ENCODE data around the gene STPG1.
A peak's percentile ranks its signal among the peaks of the same experiment; 100 is the strongest.

STPG1 gene

DNA sequence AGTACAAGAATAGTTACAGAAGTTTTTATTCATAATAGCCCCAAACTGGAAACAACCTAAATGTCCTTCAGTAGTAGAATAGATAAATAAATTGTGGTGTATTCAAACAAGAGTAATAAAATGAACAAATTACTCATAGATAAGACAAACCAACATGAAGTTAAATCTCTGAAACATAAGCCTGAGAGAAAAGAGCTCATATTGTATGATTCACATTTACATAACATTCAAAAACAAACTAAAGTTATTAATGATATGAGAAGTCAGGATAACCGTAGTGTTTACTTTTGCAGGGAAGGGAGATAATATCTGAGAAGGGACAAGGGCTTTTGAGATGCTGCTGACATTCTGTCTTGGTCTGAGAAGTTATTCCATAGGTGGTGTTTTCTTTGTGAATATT is 13.5 kb downstream of the STPG1 start:
- no peak overlapping the region for H3K27ac ChIP-seq
- no peak for DNase-seq (ENCODE audit: low read depth, low spot score)

DNA sequence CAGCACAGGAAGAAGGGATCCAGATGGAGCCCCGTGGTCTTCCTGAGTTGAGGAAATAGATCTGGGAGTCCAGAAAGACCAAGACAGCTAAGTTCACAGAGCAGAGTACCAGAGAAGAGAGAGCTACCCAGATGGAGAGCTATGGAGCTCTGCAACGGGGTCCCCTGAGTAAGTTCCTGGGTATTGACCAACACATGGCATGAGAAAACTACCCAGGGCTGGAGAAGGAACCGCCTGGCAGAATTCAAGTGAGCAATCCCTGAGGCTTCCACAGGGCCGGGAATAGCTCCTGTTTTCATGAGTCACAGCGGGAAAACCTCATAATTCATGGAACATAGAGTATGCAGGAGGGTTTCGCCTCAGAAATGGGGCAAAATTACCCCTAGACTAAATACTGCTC is 19.7 kb downstream of the STPG1 start:
- H3K27ac ChIP-seq: peak overlapping the region; percentile 82

DNA sequence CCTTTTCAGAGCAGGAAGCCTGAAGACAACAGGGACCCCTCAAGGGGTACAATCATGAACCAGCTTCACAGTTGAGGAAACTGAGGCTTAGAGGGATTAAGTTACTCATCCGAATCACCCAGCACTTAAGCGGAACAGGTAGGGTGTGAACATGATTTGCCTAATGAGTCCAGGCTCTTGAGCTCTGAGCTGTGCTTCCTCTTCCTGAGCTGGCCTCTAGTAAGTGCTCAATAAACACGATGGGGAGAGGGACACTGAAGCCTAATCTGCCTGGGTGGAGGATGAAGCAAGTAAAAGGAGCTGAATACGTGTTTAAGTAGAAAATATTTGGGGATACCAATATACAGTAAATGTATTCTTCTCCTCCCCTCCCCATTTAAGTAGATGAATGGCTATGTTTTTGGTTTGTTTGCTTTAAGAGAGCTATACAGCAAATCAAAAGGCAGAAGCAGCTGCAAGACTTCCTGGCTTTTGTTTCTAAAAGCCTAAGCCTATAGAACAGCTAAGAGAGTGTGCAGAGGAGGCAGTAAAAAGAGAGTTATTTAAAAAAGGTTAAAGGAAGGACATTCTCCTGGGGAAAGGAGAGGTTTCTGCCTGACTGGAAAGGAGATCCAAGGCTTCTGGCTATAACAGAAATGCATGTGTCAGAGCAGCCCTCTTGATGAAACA is 20.5 kb downstream of the STPG1 start:
- H3K27ac ChIP-seq: peak overlapping the region; percentile 82

More for the DNA sequence above, 19.7 kb downstream of the STPG1 start:
- no peak for DNase-seq (ENCODE audit: low read depth, low spot score)

GRCh38 chr1:24392604-24392946 is 21.0 kb downstream of the STPG1 start:
- H3K27ac ChIP-seq: peak overlapping the region; percentile 82
- DNase-seq (ENCODE audit: low read depth, low spot score): no peak

More for the DNA sequence above, 20.5 kb downstream of the STPG1 start:
- DNase-seq (ENCODE audit: low read depth, low spot score): no peak

DNA sequence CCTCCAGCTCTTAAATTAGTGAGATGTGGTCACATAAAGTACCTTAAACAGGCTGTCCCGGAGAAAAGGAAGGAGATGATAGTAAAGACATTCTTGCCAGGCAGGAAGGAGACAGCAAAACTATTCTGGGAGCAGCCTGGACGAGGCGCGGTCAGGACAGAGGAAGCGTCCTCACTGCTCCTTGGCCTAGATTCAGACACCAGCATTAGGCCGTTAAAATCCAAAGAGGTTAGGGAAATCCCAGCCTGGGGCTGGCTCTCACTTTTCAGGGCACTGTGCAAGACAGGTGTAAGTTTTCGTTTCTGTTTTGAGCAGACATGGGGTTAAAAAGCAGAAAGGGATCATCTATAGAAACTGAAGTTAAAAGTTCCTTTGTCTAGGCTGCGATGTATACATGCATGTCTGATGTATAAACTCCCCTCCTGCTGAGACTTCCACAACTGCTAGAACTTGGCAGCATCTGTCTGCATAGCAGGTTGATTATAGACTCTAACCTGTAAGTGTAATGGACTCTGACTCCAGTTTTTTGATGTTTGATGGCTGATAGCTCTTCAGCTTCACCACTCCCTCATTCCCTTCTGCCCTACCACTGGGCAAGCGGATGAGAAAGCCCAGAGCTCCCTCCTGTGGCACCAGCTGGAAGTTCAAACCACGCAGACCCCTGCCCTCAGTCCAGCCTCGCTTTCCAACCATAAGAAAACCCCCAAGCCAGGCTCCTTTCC is 21.5 kb downstream of the STPG1 start:
- DNase-seq (ENCODE audit: low read depth, low spot score): no peak
- H3K27ac ChIP-seq: peak overlapping the region; percentile 82

DNA sequence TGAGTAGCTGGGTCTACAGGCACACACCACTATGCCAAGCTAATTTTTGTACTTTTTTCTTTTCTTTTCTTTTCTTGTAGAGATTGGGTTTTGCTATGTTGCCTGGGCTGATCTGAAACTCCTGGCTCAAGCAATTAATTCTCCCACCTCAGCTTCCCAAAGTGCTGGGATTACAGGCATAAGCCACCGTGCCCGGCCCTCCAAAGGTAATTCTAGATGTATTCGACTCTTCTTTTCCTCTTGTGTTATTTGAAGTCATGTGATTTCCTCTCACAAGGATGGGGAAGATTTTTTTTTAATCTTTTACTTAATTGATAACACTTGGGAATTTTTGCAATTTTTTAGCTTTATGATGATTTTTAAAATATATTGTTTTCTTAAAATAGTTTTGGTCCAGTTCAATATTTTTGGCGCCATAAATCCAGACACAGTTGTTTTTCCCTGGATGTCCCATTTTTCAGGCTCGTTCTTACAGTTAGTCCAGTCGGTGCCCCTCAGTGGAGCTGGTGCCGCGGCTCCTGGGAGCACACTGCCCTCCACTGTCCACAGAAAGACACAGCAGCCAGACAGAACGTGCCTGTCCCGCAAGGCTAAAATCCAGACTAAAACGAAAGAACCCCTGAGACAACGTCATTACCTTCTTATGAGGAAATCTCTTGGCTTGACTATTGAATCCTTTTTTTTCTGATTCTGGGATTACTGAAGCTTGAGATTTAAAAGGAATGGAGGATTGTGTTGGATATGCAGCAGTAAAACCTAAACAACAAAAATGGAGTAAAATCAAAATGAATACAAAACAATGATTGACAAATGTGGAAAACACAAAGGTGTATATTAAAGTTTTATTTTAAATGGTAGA is 22.4 kb downstream of the STPG1 start:
- DNase-seq (ENCODE audit: low read depth, low spot score): no peak
- peak overlapping the region; percentile 82 for H3K27ac ChIP-seq

GRCh38 chr1:24389231-24389678 is 24.3 kb downstream of the STPG1 start:
- H3K27ac ChIP-seq: peak overlapping the region; percentile 14
- DNase-seq (ENCODE audit: low read depth, low spot score): no peak

DNA sequence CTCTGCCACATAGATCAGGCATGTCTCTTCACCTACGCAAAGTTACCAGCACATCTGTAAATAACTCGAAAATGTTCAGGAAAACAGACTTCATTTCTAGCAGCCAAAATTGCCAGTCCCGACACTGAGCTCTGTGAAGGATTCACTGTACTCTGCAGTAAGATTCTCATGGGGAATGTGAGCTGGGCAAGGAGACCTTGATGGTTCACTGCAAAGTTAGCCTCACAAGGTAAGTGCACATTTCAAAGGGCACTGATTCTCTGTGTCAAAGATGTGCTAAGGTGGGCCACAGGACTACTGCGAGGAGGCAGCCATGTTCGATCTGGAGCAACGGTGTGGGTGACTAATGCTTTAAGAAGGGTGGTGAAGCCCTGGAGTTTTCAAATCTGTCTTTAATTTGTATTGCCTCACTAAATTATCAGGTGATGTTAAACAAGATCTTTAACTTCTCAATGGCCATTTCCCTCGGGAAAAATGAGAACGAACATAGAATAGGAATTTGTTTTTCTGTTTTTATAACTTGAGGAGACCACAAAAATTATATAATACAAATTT is 25.2 kb downstream of the STPG1 start:
- DNase-seq (ENCODE audit: low read depth, low spot score): no peak
- H3K27ac ChIP-seq: peak overlapping the region; percentile 14

- H3K27ac ChIP-seq: no peak overlapping the region
- no peak for DNase-seq (ENCODE audit: low read depth, low spot score)
Observed at GRCh38 chr1:24387636-24388175, 25.9 kb downstream of the STPG1 start.

GRCh38 chr1:24386931-24387330 is 26.7 kb downstream of the STPG1 start:
- no peak overlapping the region for H3K27ac ChIP-seq
- DNase-seq (ENCODE audit: low read depth, low spot score): no peak

DNA sequence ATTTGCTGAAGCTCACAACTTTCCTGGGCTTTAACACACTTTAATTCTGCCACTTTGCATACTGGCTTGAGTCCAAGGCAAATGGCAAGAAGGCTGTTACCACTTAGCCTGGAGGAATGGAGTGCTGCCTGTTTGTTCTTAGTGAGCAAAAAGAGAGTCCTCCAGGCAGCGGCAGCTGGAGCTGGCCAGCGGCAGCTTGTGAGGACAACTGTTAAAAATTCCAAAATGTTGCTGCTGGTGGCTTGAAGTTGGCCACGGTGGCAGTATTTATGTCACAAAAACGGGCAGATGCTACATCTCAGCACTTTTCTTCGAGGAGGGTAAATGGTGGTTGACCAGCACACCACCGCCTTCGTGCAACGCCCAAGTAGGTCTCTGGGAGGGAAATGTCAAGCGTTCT is 27.3 kb downstream of the STPG1 start:
- peak overlapping the region; percentile 97 for H3K27ac ChIP-seq
- DNase-seq (ENCODE audit: low read depth, low spot score): no peak

DNA sequence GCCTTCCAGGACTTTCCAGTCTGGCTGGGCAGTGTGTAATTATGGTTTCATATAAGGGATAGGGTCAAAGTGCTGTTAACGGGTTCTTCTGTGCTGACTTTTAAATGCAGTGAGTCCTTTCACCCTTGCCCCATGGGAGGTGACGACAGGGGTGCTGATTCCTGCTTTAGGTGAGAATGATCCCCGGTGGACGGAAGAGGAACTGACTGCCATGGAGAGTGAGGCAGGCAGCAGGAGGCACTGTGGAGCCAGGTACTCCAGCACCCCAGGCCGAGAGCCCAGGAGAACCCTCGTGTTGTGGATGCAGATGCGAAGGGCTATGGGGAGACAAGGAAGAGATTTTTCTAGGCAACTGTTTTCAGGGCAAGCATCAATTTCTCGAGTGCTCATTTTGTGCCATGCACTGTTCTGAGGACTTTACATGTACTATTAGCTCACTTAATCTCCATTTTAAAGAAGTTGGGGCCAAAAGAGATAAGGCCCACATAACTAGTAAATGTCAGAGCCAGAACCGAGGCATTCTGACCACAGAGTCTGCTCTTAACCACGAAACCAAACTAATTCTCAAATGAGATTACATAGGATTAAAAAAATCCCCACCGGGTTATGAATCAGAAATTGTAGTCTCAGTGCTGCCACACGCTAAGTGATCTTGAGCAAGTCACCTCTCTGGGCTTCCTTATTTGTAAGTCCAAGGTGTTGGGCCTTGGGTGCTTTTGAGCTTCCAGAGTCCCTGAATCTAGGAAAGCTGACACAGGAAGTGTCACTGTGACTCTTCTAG is 28.2 kb downstream of the STPG1 start:
- H3K27ac ChIP-seq: peak overlapping the region; percentile 97

DNA sequence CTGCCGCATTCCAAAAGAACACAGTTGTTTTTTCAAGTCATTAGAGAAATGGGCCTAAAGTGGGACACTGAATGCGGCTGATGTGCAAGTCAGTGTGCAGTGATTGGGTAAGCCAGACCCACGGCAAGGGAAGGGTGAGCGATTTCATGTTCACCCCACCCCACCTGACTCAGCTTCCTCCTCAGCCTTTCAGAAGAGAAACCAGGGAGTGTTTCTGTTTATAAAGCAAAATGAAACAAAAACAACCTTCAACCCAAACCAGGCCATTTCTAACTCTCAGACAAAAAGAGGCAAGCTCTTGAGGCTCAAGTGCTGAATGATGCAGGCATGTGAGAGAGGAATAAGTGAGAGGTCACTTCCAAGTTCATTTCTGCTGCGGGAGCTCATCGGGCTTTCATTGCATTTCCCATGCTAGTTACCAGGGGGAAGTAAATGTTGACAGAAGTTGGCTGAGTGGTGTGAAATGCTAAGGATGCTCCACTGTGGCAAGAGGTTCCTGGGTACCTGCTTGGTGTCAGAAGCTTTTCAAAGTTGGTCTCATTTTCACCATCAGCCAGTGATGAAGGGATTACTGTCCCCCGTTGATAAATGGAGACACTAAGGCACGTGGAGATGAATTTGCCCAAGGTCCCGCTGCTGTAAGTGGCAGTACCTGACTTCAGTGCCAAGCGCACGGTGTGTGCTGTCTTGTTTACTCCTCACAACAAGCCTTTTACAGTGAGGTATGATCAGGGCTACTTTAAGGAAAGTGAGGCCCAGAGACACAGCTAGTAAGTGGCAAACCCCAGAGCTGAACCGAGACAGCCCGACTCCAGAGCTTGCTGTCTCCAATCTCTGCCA is 29.1 kb downstream of the STPG1 start:
- DNase-seq (ENCODE audit: low read depth, low spot score): peak; percentile 90
- H3K27ac ChIP-seq: peak overlapping the region; percentile 97

More for the DNA sequence above, 28.2 kb downstream of the STPG1 start:
- no peak for DNase-seq (ENCODE audit: low read depth, low spot score)

GRCh38 chr1:24383381-24383940 is 30.1 kb downstream of the STPG1 start:
- no peak for DNase-seq (ENCODE audit: low read depth, low spot score)
- peak overlapping the region; percentile 97 for H3K27ac ChIP-seq

- DNase-seq (ENCODE audit: low read depth, low spot score): no peak
Observed at GRCh38 chr1:24382165-24382577, 31.4 kb downstream of the STPG1 start.

DNA sequence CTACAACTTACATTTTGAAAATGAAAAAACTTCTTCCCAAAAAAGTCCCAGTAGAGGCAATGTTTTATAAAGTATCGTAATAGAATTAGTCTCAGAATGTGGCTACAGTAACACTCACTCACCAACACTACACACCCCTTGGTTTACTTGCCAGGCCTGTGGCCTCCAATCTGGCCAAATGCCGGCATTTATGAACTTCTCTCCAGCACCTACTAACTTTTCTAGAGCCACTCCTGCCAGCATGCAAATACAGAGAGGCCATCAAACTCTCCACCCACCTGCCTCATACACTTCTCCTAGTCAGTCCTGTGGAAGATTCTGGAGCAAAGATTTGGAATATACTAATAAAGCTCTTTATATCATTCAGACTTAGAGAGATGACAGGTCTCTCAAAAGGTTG is 32.3 kb downstream of the STPG1 start:
- DNase-seq (ENCODE audit: low read depth, low spot score): no peak
- peak overlapping the region; percentile 97 for H3K27ac ChIP-seq

More at GRCh38 chr1:24382165-24382577, 31.4 kb downstream of the STPG1 start:
- H3K27ac ChIP-seq: peak overlapping the region; percentile 97

DNA sequence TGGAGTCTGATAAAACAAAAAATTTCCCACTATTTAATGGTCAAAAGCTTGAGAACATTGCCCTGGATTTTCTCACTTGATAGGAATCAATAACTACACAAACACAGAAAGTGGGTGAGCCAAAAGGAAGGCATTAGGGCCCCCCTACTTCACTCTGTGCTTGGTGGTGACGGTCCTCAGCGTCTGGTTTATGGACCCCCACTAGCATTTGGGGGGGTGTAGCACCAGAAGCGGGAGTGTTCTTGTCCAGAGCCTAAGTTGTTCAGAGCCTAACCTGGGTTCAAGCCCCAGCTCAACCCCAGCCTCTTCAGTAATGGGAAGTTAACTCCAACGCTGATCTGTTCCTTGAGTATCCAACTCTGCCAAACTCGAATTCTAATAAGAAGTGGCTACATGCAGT is 33.1 kb downstream of the STPG1 start:
- DNase-seq (ENCODE audit: low read depth, low spot score): no peak

DNA sequence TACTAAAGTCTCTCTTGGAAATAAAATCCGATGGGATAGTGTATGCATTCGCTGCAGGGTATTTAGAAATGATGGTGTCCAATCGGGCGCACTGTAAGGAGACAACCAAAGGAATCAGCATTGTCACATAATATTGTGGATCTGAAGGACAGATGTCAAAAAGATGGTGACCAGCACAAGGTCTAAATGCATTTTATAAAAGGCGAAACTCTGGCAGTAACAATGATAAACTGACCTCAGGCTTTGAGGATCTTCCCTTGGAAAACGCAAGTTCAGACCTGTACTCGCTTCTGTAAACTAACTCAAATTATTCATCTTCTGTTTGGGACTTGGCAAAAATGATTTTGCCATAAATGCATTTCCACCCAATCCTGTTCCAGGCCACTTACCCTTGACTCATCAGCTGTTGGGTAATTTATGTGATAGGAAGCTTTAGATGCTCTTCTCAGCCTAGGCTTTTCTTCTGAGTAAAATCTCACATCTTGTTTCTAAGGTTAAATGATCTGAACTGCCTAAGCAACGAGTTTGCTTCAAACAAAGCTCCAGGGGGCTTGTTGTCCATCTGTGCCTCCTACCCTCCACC is 33.8 kb downstream of the STPG1 start:
- H3K27ac ChIP-seq: peak overlapping the region; percentile 97
- DNase-seq (ENCODE audit: low read depth, low spot score): peak; percentile 95

More for the DNA sequence above, 33.1 kb downstream of the STPG1 start:
- H3K27ac ChIP-seq: peak overlapping the region; percentile 97

All from epithelial cell of prostate (primary cell).